Esophagus muscularis mucosa (tissue), 3 donors: ENCODE data around the gene MYH7.

Experiments
- POLR2A ChIP-seq: fragments of 450-650 bp; IDR thresholded peaks from one replicate; pipeline ENCODE4 v1.6.1; 2017; ENCODE audit warnings: antibody characterized with exemption, moderate library complexity, mild to moderate bottlenecking, low read depth
- TF ChIP-seq, protein P1 (sequence below), 3 experiments: fragments of 200-600 bp in 2 of 3; fragments of 450-650 bp in 1 of 3; sonication (generic) in 2 of 3; IDR thresholded peaks; one replicate each; pipeline ENCODE4 v1.5.1; 2017 to 2019; ENCODE audit warnings: antibody characterized with exemption in 3 of 3, mild to moderate bottlenecking in 2 of 3, moderate library complexity in 1 of 3

DNA sequence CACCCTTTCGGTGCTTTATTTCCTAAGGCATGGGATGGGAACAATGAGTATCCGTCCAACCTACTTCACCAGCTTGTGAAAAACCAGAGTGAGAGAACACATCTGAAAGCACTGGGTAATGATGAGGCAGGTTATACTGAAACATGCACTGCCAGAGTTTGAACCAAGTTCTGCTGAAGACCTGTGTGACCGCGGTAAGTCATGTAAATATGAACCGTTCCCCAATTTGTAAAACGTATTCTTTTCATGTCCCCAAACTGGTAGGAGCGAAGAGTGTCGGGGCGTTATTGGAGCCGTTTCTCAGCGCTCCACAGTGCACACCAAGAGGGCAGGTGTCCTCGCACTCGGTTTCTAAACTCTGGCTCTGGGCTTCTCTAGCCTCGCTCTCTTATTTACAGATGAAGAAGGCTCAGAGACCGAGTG is 33.3 kb upstream of the MYH7 start:
- TF ChIP-seq, protein P1, sequence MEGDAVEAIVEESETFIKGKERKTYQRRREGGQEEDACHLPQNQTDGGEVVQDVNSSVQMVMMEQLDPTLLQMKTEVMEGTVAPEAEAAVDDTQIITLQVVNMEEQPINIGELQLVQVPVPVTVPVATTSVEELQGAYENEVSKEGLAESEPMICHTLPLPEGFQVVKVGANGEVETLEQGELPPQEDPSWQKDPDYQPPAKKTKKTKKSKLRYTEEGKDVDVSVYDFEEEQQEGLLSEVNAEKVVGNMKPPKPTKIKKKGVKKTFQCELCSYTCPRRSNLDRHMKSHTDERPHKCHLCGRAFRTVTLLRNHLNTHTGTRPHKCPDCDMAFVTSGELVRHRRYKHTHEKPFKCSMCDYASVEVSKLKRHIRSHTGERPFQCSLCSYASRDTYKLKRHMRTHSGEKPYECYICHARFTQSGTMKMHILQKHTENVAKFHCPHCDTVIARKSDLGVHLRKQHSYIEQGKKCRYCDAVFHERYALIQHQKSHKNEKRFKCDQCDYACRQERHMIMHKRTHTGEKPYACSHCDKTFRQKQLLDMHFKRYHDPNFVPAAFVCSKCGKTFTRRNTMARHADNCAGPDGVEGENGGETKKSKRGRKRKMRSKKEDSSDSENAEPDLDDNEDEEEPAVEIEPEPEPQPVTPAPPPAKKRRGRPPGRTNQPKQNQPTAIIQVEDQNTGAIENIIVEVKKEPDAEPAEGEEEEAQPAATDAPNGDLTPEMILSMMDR (IDR thresholded peaks at IDR 0.05): no peak
- TF ChIP-seq POLR2A: no peak
